Urothelium cell line (cell line): Measurements from ENCODE around the gene LINC00237.

Experiments used
- DNase-seq: peaks from one replicate; pipeline ENCODE4 v3.0.0; 2011; ENCODE audit warnings: low spot score, mixed read lengths
- FAIRE-seq: peaks from 2 replicates; lab custom pipeline; 2011; peaks lifted over from hg19 to GRCh38; lab: Jason Lieb, UNC

Gene LINC00237

DNA sequence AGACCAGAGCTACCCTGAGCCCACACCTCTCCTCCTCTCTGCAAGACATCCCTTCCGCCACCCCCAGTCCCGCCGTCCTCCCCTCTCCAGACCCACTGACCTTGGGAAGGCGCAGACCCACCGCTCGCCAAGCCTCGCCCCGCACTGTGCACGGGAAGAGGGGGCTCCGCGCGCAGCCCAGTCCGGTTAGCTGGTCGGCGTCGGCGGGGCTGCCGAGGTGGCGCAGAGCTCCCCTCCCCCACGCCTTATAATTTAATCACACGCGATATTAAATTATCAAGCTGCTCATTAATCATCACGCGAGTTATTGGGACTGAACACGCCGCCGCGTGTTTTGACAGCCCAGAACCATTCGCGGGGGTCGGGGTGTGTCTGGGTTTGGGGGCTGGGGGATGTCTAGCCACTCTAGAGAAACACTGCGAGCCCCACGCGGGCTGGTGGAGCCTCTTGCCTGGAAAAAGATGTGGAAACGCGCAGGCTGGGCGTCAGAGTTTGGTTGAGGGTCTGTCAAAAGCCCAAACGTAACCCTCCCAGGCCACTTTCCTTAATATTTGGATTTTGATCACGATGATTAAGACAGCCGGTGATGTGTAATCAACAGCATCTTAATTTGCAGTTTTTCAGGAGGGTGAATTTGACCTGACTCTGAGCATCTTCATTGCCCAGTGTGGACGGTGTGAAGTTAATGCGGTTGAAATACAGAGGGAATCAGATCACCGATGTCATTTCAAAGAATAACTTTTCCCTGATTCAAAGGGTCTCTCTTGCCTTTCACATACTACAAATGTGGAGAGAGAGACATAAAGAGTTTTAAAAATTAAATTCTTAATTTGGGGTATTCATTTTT lies at the start of gene LINC00237:
LINC00237 (minus strand) TSS at position 188 of the 847 bp plus-strand sequence.
- FAIRE-seq (no peak), DNase-seq (no peak)

DNA sequence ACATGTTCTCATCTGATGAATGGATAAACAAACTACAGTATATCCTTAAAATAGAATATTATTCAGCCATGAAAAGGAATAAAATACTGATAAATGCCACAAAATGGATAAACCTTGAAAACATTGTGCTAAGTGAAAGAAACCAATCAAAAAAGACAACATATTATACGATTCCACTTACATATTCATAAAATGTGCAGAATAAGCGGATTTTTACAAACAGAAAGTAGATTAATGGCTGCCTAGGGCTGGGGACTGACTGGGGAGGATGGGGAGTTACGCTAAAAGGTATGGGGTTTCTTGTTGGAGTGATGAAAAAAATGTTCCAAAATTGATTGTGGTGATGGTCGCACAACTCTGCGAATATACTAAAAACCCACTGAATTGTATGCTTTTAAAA lies 49.1 kb upstream of the LINC00237 start:
- no peak for FAIRE-seq

DNA sequence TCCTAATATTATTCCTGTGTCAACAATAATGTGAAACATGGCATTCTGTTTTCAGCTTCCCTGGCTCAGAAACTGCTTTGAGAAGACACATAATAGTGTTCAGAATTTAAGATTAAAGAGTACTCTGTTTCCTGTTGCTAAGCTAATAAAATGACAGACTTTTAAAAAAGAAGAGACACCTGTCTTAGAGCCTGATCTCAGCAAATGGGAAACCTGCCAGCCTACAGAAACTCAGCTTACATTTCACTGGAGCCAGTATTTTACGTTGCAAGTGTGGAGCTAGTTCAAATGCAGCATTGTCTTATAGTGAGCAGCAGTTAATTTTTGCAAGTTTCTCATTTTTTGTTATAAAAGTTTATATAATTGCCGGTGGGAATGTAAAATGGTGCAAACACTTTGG lies 48.5 kb upstream of the LINC00237 start:
- DNase-seq (no peak), FAIRE-seq (no peak)

More for the DNA sequence above, 49.1 kb upstream of the LINC00237 start:
- DNase-seq: no peak

DNA sequence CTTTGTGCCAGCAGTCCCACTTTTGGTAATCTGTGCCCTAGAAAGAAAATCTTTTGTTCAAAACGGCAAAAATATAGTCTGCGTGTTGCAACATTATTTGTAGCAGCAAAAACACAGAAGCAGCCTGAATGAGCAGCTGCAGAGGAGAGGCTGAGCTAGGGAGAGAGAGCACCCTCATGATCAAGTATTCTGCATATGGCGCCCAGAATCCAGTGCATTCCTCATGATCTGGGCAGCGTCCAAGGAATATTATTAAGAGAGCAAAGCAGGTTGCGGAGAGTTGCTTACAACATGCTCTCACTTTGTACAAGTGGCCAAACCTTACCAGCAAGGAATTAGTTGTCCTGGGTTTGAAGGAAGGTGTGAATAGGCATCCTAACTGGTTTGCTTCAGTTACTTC lies 45.6 kb upstream of the LINC00237 start:
- DNase-seq: no peak
- FAIRE-seq: no peak

- DNase-seq (no peak), FAIRE-seq (no peak)
Observed at GRCh38 chr20:21149344-21149743, 43.2 kb upstream of the LINC00237 start.

GRCh38 chr20:21147593-21147992 lies 41.4 kb upstream of the LINC00237 start:
- DNase-seq (no peak), FAIRE-seq (no peak)

- DNase-seq: no peak
- FAIRE-seq: no peak
Observed at GRCh38 chr20:21146215-21146614, 40.1 kb upstream of the LINC00237 start.

GRCh38 chr20:21145424-21145823 lies 39.3 kb upstream of the LINC00237 start:
- FAIRE-seq (no peak), DNase-seq (no peak)

DNA sequence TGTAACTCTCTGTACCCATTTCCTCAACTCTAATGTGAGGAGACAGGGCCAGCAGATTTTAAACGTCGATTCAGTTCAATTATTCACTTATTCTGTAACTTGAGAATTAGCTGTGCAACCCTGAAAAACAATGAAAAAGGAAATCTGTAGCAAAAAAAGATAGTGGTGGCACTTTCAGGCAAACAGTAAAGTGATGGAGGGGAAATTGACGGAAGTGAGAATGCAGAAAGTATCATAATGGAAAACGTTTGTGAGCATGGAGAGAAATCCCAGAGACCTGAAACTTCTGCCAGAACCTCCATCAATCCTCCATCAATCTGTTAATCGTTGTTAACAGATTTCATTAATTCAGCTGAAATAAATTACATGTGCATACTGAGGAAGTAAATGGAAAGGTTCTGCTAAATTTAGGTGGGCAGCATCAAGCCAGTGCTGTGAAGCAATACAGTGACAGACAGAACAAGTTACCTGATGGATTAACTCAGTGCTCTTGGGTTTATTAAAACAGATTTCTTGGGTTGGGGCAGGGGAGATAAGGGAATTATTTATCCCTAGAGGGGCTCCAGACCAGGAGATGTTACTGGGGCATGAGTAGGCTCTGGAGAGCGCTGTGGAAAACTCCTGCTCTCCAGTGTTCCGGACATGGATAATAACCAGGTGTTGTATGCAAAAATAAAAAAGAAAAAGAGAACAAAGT lies 37.2 kb upstream of the LINC00237 start:
- no peak for DNase-seq
- FAIRE-seq: no peak

DNA sequence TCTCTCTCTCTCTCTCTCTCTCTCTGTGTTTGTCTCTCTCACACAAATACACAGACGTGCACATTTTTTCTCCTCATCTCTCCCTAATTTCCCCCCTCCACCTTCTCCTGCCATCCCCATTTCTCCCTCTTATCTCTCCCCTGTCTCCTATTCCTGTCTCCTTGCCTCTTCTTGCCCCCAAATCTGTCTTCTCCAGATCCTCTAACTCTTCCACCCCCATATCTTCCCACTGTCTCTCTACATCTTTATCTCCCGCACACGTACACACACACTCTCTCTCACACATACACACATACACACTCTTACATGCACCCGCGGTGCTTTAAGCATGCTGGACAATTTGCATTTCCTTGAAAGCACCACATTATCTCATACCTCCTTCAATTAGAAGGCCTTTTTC lies 35.7 kb upstream of the LINC00237 start:
- FAIRE-seq: no peak
- DNase-seq: no peak

DNA sequence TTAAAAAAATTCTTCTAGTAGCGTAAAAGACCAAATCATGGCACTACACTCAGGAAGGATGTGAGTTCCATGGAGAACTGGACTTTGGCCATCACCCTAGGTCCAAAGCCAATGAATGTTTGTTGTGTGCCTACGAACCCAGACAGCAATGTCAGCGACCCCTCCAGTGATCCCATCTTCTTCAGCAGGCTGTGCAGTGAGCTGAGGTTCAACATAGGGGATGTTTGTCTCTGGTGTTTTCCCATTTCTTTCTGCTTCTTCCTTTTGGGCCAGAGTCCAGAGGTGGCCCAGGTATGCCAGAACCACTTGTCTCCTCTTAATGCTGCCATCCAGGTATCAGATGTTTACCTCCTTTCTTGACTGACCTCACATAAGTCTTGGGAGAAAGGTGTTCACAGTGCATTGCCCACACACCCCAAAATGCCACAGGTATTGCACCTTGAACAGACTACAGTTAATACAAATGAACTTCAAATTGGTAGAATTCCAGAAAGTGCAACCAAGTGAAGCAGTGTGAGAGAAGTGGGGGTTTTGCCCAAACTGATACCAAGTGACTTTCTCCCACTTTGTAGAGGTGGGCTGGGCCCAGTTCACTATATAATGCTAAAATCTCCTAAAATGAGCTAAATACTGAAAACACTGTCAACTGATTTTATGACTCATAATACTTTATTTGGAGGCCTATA lies 33.9 kb upstream of the LINC00237 start:
- FAIRE-seq (no peak), DNase-seq (no peak)

- no peak for DNase-seq
- FAIRE-seq: no peak
Observed at GRCh38 chr20:21137078-21137477, 30.9 kb upstream of the LINC00237 start.

DNA sequence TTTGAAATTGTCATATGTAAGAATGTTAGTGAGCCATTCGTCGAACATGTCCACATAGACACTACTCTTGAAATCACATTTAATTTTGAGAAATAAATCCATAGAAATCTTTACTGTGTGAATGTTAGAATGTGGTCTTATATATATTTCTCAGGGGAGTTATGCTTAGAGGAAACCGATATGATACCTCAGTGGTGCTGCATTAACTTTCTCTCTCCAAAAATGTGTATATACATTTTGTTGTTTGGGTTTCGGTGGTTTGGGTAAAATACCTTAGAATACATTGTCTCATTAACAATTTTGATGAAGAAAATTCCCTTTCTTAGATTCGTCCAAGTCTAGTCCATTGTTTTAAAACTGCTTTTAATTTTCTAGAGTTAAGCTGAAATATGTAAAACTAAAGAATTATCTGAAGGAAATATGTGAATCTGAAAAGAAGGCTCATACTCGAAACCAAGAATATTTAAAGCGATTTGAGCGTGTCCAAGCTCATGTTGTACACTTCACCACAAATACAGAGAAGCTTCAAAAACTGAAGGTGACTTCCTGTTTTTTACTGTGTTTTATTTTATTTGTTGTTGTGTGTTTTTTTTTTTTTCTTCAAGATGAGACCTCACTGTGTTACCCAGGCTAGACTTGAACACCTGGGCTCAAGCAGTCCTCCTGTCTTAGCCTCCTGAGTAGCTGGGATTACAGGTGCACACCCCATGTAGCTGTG lies 30.0 kb upstream of the LINC00237 start:
- DNase-seq (no peak), FAIRE-seq (no peak)

GRCh38 chr20:21134883-21135493 lies 28.8 kb upstream of the LINC00237 start:
- no peak for DNase-seq
- no peak for FAIRE-seq

DNA sequence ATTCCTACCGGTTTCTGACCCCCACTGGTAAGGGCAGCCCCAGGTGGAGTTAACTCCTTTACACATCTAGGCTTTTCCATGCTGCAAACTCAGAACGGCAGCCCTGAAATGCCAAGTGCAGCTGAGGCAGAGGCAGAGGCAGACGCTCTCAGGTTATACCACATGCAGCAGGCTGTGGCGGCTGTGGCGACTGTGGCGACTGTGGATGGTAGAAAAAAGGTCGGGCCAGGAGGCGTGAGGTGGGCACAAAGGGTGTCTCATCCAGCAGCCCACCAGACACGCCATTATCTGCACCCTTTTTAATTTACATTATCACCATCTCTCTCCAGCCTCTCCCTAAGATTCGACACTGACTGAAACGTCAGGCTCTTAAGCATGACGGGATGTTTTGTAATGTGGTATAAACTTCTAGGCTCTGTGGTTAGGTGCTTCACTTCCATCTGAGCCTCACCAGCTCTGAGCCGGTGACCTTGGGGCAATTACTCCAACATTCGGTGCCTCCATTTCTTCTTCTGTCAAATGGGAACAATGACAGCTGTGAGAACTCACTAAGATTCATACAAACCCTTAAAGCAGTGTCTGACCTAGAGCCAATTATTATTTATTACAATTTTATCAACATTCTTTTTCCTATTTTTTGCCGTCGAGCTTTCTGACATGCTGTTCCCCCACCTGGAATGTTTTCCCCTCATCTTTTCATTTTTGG lies 27.9 kb upstream of the LINC00237 start:
- FAIRE-seq (no peak), DNase-seq (no peak)

DNA sequence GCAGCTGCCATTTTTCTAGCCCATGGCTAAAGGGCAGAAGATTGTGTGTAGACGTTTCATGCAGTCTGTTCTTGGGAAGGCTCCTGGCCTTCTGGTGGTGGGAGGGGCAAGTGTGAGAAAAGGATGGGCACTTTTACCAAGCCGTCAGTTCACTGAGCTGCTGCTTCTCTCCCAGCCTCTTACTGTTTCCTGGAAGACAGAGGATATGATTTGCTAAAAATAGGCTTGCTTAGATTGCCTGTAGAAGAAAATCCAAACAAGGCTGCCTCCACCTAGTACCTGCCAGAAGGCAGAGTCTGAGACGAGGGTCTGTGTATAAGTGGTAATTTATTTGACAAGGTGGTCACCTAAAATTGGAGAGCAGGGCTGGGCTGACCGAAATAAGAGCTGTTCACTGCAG lies 27.2 kb upstream of the LINC00237 start:
- DNase-seq: no peak
- FAIRE-seq: no peak

DNA sequence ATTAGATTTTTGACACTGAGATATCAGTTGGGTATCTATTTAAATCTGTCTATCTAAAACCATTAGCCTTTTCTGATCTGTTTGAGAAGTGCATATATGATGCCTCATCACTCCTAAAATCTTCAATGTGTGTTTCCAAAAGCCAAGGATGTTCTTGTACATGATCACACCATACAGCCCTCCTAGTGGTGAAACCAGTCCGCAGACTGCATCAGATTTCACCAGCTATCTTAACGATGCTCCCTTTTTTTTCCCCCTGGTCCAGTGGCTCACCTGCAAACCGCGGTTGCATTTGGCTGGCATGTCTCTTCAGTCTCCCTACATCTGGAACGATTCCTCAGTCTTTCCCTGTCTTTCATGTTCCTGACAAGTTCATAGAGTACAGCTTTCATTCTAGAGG lies 23.7 kb upstream of the LINC00237 start:
- FAIRE-seq: no peak

GRCh38 chr20:21127201-21127981 lies 21.2 kb upstream of the LINC00237 start:
- FAIRE-seq (no peak), DNase-seq (no peak)

More for the DNA sequence above, 23.7 kb upstream of the LINC00237 start:
- no peak for DNase-seq

DNA sequence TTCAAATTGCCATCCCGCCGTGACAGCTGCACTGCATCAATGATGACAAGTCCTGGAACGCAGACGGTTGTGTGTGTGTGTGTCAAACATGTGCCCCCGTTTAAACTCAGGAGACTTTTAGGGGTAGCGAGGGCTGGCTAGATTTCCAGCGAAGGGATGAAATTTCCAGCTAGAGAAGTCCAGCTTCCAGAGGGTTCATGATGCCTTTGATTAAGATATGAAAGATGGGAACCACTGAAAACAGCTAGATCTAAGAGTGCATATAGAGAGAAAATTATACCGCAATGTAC lies 20.4 kb upstream of the LINC00237 start:
- DNase-seq (no peak), FAIRE-seq (no peak)
